Esophagus muscularis mucosa (tissue), 3 donors: ENCODE data around the gene INPP4B.

Experiments used
- CTCF ChIP-seq, 3 experiments: fragments of 200-600 bp in 2 of 3; fragments of 450-650 bp in 1 of 3; sonication (generic) in 2 of 3; IDR thresholded peaks; one replicate each; pipeline ENCODE4 v1.5.1; 2017 to 2019; ENCODE audit warnings: antibody characterized with exemption in 3 of 3, mild to moderate bottlenecking in 2 of 3, moderate library complexity in 1 of 3
- POLR2A ChIP-seq: fragments of 450-650 bp; IDR thresholded peaks from one replicate; pipeline ENCODE4 v1.6.1; 2017; ENCODE audit warnings: antibody characterized with exemption, moderate library complexity, mild to moderate bottlenecking, low read depth

DNA sequence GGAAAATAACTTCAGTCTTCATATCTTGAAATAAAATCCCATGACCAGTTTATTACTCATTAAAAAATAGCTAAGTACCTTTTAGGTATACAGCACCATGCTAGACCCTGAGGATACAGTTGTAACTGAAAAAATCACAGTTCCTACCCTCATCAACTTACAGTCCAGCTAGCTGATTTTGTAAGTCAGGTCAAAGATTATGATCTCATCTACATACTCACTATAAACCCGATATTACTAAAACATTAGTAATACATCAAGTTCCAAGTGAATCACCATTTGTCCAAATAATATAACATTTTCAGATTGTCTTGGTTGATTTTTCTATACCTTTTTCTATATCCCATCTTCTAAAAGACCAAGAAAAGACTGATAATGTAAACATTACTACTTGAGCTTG is 333.9 kb downstream of the INPP4B start:
- TF ChIP-seq POLR2A: no peak
- TF ChIP-seq CTCF (IDR thresholded peaks at IDR 0.05): no peak
